DND-41 (cell line): ENCODE data around the gene EP400.

Experiments used
- ATAC-seq: fragments of 200-7000 bp; cut with Tn5 transposase; 3 replicates; pipeline ENCODE4 v1.9.1; 2021; ENCODE audit warnings: low read depth; ENCODE audit not compliant: insufficient read depth
- DNase-seq: peaks from one replicate; pipeline ENCODE4 v3.0.0-alpha.2; 2020
- H2AFZ ChIP-seq: 2 replicates; pipeline ENCODE4 v1.6.0; 2012; ENCODE audit warnings: low read depth, low read length
- H3K27ac ChIP-seq: 2 replicates; pipeline ENCODE4 v1.5.1; 2012; ENCODE audit warnings: low read length, inconsistent platforms
- H3K27me3 ChIP-seq: fragments of 200-600 bp; sonication (generic); 2 replicates; pipeline ENCODE4 v1.6.0; 2012; ENCODE audit warnings: low read length, mild to moderate bottlenecking, inconsistent platforms; ENCODE audit not compliant: insufficient read depth, poor library complexity
- H3K36me3 ChIP-seq: 2 replicates; pipeline ENCODE4 v1.5.1; 2012; ENCODE audit warnings: low read length, inconsistent platforms; ENCODE audit not compliant: insufficient read depth
- H3K4me1 ChIP-seq: 2 replicates; pipeline ENCODE4 v1.5.1; 2012; ENCODE audit warnings: mild to moderate bottlenecking, low read length; ENCODE audit not compliant: insufficient read depth
- H3K4me2 ChIP-seq: 2 replicates; pipeline ENCODE4 v1.6.0; 2012; ENCODE audit warnings: mild to moderate bottlenecking, moderate library complexity, low read length, inconsistent platforms; ENCODE audit not compliant: insufficient read depth
- H3K4me3 ChIP-seq, 2 experiments: fragments of 200-600 bp in 1 of 2; shearing (Covaris generic) in 1 of 2; 2 replicates each; pipeline ENCODE4 v1.5.1; 2012 to 2016; ENCODE audit warnings: inconsistent platforms in 2 of 2, low read length in 2 of 2, mild to moderate bottlenecking in 2 of 2, low read depth in 1 of 2, moderate library complexity in 1 of 2
- H3K79me2 ChIP-seq: 2 replicates; pipeline ENCODE4 v1.6.0; 2012; ENCODE audit warnings: low read length, inconsistent platforms; ENCODE audit not compliant: insufficient read depth
- H3K9ac ChIP-seq: 2 replicates; pipeline ENCODE4 v1.6.0; 2012; ENCODE audit warnings: low read depth, mild to moderate bottlenecking, inconsistent platforms, low read length, moderate library complexity
- H3K9me3 ChIP-seq: 2 replicates; pipeline ENCODE4 v1.5.1; 2012; ENCODE audit warnings: low read length, moderate library complexity, mild to moderate bottlenecking, inconsistent platforms; ENCODE audit not compliant: insufficient read depth, severe bottlenecking
- H4K20me1 ChIP-seq: 2 replicates; pipeline ENCODE4 v1.6.0; 2012; ENCODE audit warnings: low read length; ENCODE audit not compliant: insufficient read depth
- CTCF ChIP-seq: IDR thresholded peaks from 2 replicates; pipeline ENCODE4 v1.5.1; 2012; ENCODE audit warnings: borderline replicate concordance, low read length, moderate library complexity, mild to moderate bottlenecking; ENCODE audit not compliant: poor library complexity, severe bottlenecking; ENCODE audit errors: extremely low read depth
- EZH2 ChIP-seq: IDR thresholded peaks from 3 replicates; pipeline ENCODE4 v1.6.1; 2012; ENCODE audit warnings: borderline replicate concordance, low read depth, mild to moderate bottlenecking, moderate library complexity, low read length, inconsistent platforms; ENCODE audit not compliant: severe bottlenecking

Gene EP400

DNA sequence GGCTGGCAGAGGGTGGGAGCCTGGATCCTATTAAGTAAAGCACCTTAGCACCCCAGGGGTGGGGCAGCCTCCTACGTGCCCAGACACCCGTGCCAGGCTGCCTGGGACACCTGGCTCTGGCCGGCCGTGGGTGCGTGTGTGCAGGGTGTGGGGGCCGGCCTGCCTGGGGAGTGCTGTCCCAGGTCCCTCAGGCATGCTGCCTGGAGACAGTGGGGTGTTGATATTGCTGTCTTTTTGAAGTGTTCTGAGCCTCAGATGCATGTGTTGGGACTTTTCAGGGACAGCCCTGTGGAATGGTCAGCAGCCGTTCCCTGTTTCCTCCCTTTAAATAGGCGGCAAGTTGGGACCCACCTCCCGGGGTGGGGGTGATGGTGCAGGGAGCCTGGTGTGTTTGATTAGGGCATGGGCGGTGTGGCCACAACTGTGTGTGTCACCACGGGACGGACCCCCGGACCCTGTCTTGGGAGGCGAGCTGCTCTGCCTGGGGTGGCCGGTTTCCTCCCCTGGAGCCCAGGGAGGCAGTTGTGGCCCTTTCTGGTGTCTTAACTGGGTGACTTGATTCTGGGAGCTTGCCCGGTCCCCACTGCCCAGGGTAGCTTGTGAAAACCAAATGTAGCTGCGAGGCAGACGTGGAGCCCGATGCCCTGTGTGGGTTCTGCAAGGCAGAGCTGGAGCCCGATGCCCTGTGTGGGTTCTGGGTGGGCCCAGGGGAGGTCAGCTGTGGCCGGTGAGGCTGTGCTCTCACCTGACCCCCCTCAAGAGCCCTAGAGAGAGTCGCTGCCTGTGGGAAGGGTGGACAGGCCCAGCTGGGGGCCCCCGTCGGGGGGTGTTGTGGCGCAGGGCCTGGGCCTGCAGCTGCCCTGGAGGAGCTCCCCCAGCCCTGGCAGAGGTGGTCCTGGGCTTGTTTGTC is 47.2 kb upstream of the EP400 start:
- Histone ChIP-seq H3K27ac (no peak overlapping the region), H3K79me2 (peaks cover 85% of the 10 kb centered on the region), H3K9ac (no peak overlapping the region), H4K20me1 (peaks cover 76% of the 10 kb centered on the region), H3K4me1 (peaks cover 5% of the 10 kb centered on the region), H2AFZ (no peak overlapping the region), H3K4me2 (no peak overlapping the region), H3K36me3 (peaks cover 63% of the 10 kb centered on the region), H3K27me3 (no peaks in the 10 kb centered on the region), H3K9me3 (no peaks in the 10 kb centered on the region), H3K4me3 (no peak overlapping the region)
- TF ChIP-seq CTCF, result no peak
- TF ChIP-seq EZH2, result no peak
- DNase-seq, result no peak
- no peak for ATAC-seq

GRCh38 chr12:131903270-131904255 is 46.2 kb upstream of the EP400 start:
- Histone ChIP-seq H3K9me3 (no peaks in the 10 kb centered on the region), H3K4me2 (no peak overlapping the region), H2AFZ (no peak overlapping the region), H3K9ac (no peak overlapping the region), H3K27me3 (no peaks in the 10 kb centered on the region), H3K4me3 (no peak overlapping the region), H3K4me1 (no peaks in the 10 kb centered on the region), H3K79me2 (peaks cover 75% of the 10 kb centered on the region), H3K36me3 (peaks cover 60% of the 10 kb centered on the region), H4K20me1 (peaks cover 69% of the 10 kb centered on the region), H3K27ac (no peak overlapping the region)
- TF ChIP-seq EZH2 (no peak), CTCF (no peak)
- DNase-seq (no peak), ATAC-seq (no peak)

DNA sequence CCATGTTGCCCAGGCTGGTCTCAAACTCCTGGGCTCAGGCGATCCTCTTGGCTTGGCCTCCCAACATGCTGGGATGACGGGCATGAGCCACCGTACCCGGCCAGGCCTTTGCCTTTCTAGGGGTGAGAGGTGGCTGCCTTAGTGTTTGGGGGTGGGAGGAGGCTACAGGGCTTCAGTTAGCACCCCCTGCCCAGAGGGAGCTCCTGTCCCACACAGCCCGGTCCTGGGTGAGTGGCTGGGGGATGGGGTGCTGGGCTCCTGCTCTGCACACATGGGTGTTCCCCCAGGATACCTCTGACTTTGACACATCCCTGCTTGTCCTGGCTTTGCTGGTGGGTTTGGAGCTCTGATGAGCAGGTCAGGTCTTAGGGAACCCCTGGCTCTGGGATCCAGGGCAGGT is 45.4 kb upstream of the EP400 start:
- peaks cover 65% of the 10 kb centered on the region for H3K36me3 ChIP-seq
- H3K79me2 ChIP-seq, result peaks cover 69% of the 10 kb centered on the region
- no peak overlapping the region for H3K27ac ChIP-seq
- H3K4me2 ChIP-seq, result no peak overlapping the region
- H3K4me1 ChIP-seq, result no peaks in the 10 kb centered on the region
- ATAC-seq (no peak), DNase-seq (no peak)
- no peak overlapping the region for H2AFZ ChIP-seq
- TF ChIP-seq CTCF (no peak), EZH2 (no peak)
- peaks cover 69% of the 10 kb centered on the region for H4K20me1 ChIP-seq
- no peak overlapping the region for H3K9ac ChIP-seq
- no peaks in the 10 kb centered on the region for H3K9me3 ChIP-seq
- H3K4me3 ChIP-seq, result no peak overlapping the region
- no peaks in the 10 kb centered on the region for H3K27me3 ChIP-seq
